Mucosa of gallbladder (tissue), 1 donor: ENCODE measurements around the gene SENP3. TPM values are rescaled to one million over a fixed set of nuclear protein-coding genes. Genes with fewer than 3 reads are reported as not detected.
"Not testable (repeated sequence)": the region's sequence is repeated elsewhere in the genome, so short reads cannot be mapped to it uniquely, and the experiment has no call there.

ENCODE experiments used
- DNase-seq: peaks from one replicate; pipeline ENCODE4 v3.0.0-alpha.2; 2020; ENCODE audit warnings: low spot score
- total RNA-seq: library from RNA; stranded (reverse); gene quantifications from one replicate; pipeline ENCODE4 v1.2.1, GENCODE V29; 2021
- donor health status: DM: no; HTN: no; CAD: no.

Gene SENP3
- total RNA-seq, 1 donor from 2014 or later, result 46.6 TPM

GRCh38 chr17:7592422-7593021, 30.8 kb downstream of the SENP3 start:
- no peak for DNase-seq

GRCh38 chr17:7593296-7593695, 31.6 kb downstream of the SENP3 start:
- DNase-seq, result no peak

DNA sequence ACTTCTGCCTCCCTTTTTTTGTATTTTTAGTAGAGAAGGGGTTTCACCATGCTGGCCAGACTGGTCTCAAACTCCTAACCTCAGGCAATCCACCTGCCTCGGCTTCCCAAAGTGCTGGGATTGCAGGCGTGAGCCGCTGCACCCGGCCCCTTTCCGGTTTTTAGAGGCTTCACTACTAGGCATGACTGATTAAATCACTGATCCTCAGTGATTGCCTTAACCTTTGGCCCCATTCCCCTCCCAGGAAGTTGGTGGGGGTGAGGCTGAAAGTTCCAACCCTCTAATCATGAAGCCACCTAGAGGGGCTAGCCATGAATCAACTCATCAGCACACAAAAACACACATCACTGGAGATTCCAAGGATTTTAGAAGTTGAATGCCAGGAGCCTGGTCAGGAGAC, 35.8 kb downstream of the SENP3 start:
- DNase-seq, result not testable (repeated sequence)

GRCh38 chr17:7606280-7606679, 44.6 kb downstream of the SENP3 start:
- DNase-seq, result no peak

- DNase-seq, result no peak
These were observed 48.9 kb downstream of the SENP3 start for GRCh38 chr17:7610641-7611040.

DNA sequence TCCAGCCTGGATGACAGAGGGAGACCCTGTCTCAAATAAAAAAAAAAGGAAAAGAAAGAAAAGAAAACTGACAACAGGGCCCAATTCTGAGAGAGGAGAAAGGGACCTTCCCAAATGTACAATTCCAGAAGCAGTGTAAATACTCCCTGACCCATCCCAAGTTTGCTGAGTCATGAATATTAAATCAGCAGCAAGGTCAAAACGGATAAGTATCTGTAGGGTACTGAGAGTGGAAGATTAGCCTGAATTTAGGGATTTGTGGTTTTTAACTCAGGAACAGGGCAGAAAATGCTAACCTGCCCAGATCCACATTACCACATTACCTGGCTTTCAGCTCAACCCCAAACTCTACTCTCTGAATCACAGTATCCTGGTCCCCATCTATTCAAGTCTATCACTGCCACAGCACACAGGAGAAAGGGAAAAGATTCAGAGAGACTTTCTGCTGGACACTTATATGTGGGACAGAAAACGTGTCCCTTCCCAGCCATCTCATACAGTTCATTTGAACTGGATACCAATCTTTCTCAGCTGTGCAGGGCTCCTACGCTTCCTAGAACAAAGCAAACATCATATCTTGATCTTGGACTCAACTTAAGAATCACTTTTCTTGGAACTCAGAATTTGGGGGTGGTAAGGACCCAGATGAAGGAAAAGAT, 50.0 kb downstream of the SENP3 start:
- DNase-seq, result no peak

GRCh38 chr17:7612294-7612640, 50.5 kb downstream of the SENP3 start:
- DNase-seq, result no peak

DNA sequence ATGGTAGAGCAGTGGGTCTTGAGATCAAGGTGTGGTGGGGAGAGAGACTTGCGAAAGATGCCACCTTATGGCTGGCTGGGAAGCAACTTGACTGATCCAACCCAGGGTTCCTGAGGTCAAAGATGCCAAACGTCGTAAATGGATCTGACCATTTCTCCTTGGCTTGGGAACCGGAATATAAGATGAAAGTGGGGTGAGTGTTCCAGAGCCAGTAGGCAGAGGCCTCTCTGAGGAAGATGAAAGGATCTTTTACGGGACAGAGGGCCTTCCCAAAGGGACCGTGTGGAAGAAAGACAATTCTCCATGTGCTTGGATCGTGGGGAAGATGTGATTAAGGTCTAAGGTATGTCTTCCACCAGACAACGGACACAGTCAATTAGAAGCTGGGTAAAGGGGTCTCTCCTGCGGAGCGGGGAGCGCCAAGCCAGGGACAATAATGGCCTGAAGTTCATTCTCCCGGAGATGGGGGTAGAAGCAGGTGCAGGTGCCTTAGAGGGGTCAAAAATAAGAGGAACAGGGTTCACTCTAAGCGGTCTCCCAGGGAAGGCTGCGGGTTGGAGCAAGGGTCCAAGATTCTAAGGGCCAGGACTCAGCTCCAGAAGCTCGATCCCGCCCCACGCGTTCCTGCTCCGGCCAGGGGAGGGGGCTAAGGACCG, 52.2 kb downstream of the SENP3 start:
- no peak for DNase-seq

DNA sequence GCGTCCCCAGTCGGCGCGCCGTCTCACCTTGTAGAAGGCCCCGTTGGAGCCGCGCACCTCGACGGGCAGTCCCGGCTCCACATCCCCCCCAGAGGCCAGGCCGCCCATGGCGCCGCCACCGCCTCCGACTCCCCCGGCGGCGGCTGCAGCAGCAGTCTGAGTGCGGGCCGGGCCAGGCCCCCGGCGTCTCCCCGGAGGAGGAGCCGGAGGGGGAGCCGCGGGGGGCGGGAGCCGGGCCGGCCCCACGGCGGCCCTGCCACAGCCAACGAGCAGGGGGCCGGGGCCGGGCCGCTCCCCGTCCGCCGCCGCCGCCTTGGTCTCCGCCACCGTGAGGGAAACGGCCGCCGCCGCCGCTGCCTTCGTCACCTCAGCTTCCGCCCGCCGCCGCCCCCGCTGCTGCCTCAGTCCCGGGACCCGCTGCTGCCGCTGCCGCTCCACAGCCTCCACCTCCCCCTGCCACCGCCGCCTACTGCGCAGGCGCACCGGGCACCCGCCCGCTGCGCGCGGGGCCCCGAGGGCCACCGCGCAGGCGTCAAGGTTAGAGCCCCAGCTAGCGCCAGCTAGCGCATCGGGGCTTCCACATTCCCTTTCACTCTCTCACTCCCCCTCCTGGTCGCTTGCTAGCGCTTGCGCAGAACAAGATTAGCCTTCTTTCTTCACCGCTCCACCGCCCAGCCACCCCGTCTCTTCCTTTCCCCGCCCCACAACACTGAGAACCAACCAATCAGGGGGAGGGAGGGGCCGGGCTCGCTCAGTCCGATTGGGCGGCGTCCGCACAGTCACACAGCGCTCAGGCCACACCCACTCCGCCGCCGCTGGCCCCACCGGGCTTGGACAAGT, 52.9 kb downstream of the SENP3 start, which contains the start of gene FXR2:
TSS of gene FXR2 (minus strand) at position 473 of the 840 bp plus-strand sequence. CDS start at position 108, 365 bp downstream.
- DNase-seq, result peak; percentile 100

GRCh38 chr17:7615265-7615747, 53.6 kb downstream of the SENP3 start:
- no peak for DNase-seq

- no peak for DNase-seq
These were observed 56.9 kb downstream of the SENP3 start for GRCh38 chr17:7618608-7619007.

DNA sequence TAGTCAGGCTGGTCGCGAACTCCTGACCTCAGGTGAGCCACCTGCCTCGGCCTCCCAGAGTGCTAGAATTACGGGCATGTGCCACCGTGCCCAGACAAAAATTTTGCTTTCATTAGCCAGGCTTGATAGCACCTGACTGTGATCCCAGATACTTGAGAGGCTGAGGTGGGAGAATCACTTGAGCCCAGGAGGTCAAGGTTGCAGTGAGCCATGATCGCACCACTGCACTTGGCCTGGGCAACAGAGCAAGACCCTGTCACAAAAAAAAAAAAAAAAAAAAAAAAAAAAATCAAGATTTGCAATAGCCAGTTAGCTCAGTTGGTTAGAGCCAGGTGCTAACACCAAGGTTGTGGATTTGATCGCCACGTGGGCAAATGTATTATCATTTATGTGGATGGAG, 59.1 kb downstream of the SENP3 start:
- no peak for DNase-seq

Other genes with a start within 250 kb of the SENP3 start
- gene GPS2, start 246.6 kb upstream of the SENP3 start, total RNA-seq, result 71.8 TPM
- gene NEURL4, start 232.6 kb upstream of the SENP3 start, total RNA-seq, result 50.3 TPM
- gene ACAP1, start 225.4 kb upstream of the SENP3 start, total RNA-seq, result 24.2 TPM
- gene KCTD11, start 209.8 kb upstream of the SENP3 start, total RNA-seq, result 15.3 TPM
- gene TMEM95, start 206.8 kb upstream of the SENP3 start, total RNA-seq, result not detected
- 11.7 TPM for gene TNK1, start 180.8 kb upstream of the SENP3 start, total RNA-seq
- 39.7 TPM for gene PLSCR3, start 167.4 kb upstream of the SENP3 start, total RNA-seq
- 67.5 TPM for gene TMEM256, start 157.8 kb upstream of the SENP3 start, total RNA-seq
- 35.2 TPM for gene NLGN2, start 154.1 kb upstream of the SENP3 start, total RNA-seq
- not detected for gene SPEM1, start 141.6 kb upstream of the SENP3 start, total RNA-seq
- gene SPEM2, start 136.3 kb upstream of the SENP3 start, total RNA-seq, result not detected
- not detected for gene SPEM3, start 133.1 kb upstream of the SENP3 start, total RNA-seq
- gene TMEM102, start 126.5 kb upstream of the SENP3 start, total RNA-seq, result 14.3 TPM
- 2.7 TPM for gene FGF11, start 122.4 kb upstream of the SENP3 start, total RNA-seq
- 10.0 TPM for gene CHRNB1, start 116.9 kb upstream of the SENP3 start, total RNA-seq
- 82.8 TPM for gene ZBTB4, start 82.3 kb upstream of the SENP3 start, total RNA-seq
- gene SLC35G6, start 80.5 kb upstream of the SENP3 start, total RNA-seq, result not detected
- gene POLR2A, start 77.6 kb upstream of the SENP3 start, total RNA-seq, result 133 TPM
- gene TNFSF12, start 12.9 kb upstream of the SENP3 start, total RNA-seq, result 81.5 TPM
- 120 TPM for gene TNFSF13, start 3.2 kb upstream of the SENP3 start, total RNA-seq
- gene CD68, start 17.7 kb downstream of the SENP3 start, total RNA-seq, result 75.3 TPM
- gene MPDU1, start 21.9 kb downstream of the SENP3 start, total RNA-seq, result 76.4 TPM
- gene SOX15, start 28.2 kb downstream of the SENP3 start, total RNA-seq, result 3.1 TPM
- 39.3 TPM for gene FXR2, start 53.0 kb downstream of the SENP3 start, total RNA-seq
- gene SAT2, start 65.9 kb downstream of the SENP3 start, total RNA-seq, result 120 TPM
- 0.89 TPM for gene SHBG, start 68.2 kb downstream of the SENP3 start, total RNA-seq
- gene ATP1B2, start 89.0 kb downstream of the SENP3 start, total RNA-seq, result 7.7 TPM
- 48.7 TPM for gene TP53, start 125.6 kb downstream of the SENP3 start, total RNA-seq
- gene WRAP53, start 126.6 kb downstream of the SENP3 start, total RNA-seq, result 9.0 TPM
- gene EFNB3, start 143.3 kb downstream of the SENP3 start, total RNA-seq, result 1.6 TPM
- gene DNAH2, start 155.8 kb downstream of the SENP3 start, total RNA-seq, result 0.95 TPM